ENCODE data around the gene CAPN6. TPM values are rescaled to one million over a fixed set of nuclear protein-coding genes. Genes with fewer than 3 reads are reported as not detected.

The CAPN6 gene
- polyA plus RNA-seq: 7.3 TPM
- long read RNA-seq, donor 1, partial matches to known transcripts: 5 of 5 reads
- long read RNA-seq, donor 1, other reads (novel, unspliced or antisense): 0 of 5 reads
- long read RNA-seq, donor 2, partial matches to known transcripts: 0 of 1 reads
- long read RNA-seq, donor 2, other reads (novel, unspliced or antisense): 0 of 1 reads
- long read RNA-seq, donor 3: 0 reads
- long read RNA-seq, donor 4: 0 reads
- long read RNA-seq, donor 5, partial matches to known transcripts: 5 of 8 reads
- long read RNA-seq, donor 5, other reads (novel, unspliced or antisense): 0 of 8 reads
- long read RNA-seq, donor 6, partial matches to known transcripts: 0 of 1 reads
- long read RNA-seq, donor 6, other reads (novel, unspliced or antisense): 0 of 1 reads
- long read RNA-seq, donor 7, partial matches to known transcripts: 0 of 3 reads
- long read RNA-seq, donor 7, other reads (novel, unspliced or antisense): 0 of 3 reads
- long read RNA-seq, donor 8: 0 reads
- long read RNA-seq, donor 9, partial matches to known transcripts: 0 of 2 reads
- long read RNA-seq, donor 9, other reads (novel, unspliced or antisense): 0 of 2 reads
- long read RNA-seq, donor 10, partial matches to known transcripts: 0 of 1 reads
- long read RNA-seq, donor 10, other reads (novel, unspliced or antisense): 0 of 1 reads
- long read RNA-seq, donor 11: 0 reads

GRCh38 chrX:111270339-111270738 lies at the start of gene CAPN6:
CAPN6 (minus strand) TSS chrX:111270483; CDS start chrX:111263936, 6,547 bp downstream.
- WGBS (ENCODE audit: insufficient coverage, low lambda C conversion rate): no CpG with 5 or more reads among the region's 8 CpGs
- Histone ChIP-seq H3K4me1 (ENCODE audit: control insufficient read depth, insufficient read depth, low read length) (no peaks in the 10 kb centered on the region), H3K27me3 (ENCODE audit: control insufficient read depth, insufficient read depth, low read length) (no peaks in the 10 kb centered on the region), H3K9me3 (ENCODE audit: control insufficient read depth, low read depth, low read length) (no peaks in the 10 kb centered on the region), H3K27ac (ENCODE audit: low read length) (no peak within 1 kb of the TSS), H3K4me3 (ENCODE audit: low read length) (peak within 1 kb of the TSS; percentile 4), H3K36me3 (ENCODE audit: control insufficient read depth, insufficient read depth, low read length) (no peaks in the 10 kb centered on the region)
- no peak for DNase-seq

GRCh38 chrX:111319451-111319850 lies 49.2 kb upstream of the CAPN6 start:
- no peaks in the 10 kb centered on the region for H3K9me3 ChIP-seq (ENCODE audit: control insufficient read depth, low read depth, low read length)
- H3K4me3 ChIP-seq (ENCODE audit: low read length): no peak overlapping the region
- DNase-seq: no peak
- H3K27ac ChIP-seq (ENCODE audit: low read length): no peak overlapping the region
- H3K27me3 ChIP-seq (ENCODE audit: control insufficient read depth, insufficient read depth, low read length): no peaks in the 10 kb centered on the region
- no peaks in the 10 kb centered on the region for H3K4me1 ChIP-seq (ENCODE audit: control insufficient read depth, insufficient read depth, low read length)
- H3K36me3 ChIP-seq (ENCODE audit: control insufficient read depth, insufficient read depth, low read length): no peaks in the 10 kb centered on the region
- no CpG with 5 or more reads among the region's 4 CpGs for WGBS (ENCODE audit: insufficient coverage, low lambda C conversion rate)

- H3K27ac ChIP-seq (ENCODE audit: low read length): no peak overlapping the region
- H3K4me3 ChIP-seq (ENCODE audit: low read length): no peak overlapping the region
- no peak for DNase-seq
- H3K36me3 ChIP-seq (ENCODE audit: control insufficient read depth, insufficient read depth, low read length): no peaks in the 10 kb centered on the region
- no peaks in the 10 kb centered on the region for H3K27me3 ChIP-seq (ENCODE audit: control insufficient read depth, insufficient read depth, low read length)
- no peaks in the 10 kb centered on the region for H3K9me3 ChIP-seq (ENCODE audit: control insufficient read depth, low read depth, low read length)
- no peaks in the 10 kb centered on the region for H3K4me1 ChIP-seq (ENCODE audit: control insufficient read depth, insufficient read depth, low read length)
These were observed 48.6 kb upstream of the CAPN6 start for GRCh38 chrX:111318901-111319300.

GRCh38 chrX:111309083-111309482 lies 38.8 kb upstream of the CAPN6 start:
- no CpG with 5 or more reads among the region's 2 CpGs for WGBS (ENCODE audit: insufficient coverage, low lambda C conversion rate)
- H3K27me3 ChIP-seq (ENCODE audit: control insufficient read depth, insufficient read depth, low read length): no peaks in the 10 kb centered on the region
- no peaks in the 10 kb centered on the region for H3K36me3 ChIP-seq (ENCODE audit: control insufficient read depth, insufficient read depth, low read length)
- no peak overlapping the region for H3K4me3 ChIP-seq (ENCODE audit: low read length)
- DNase-seq: peak in 1 of 2 donors; percentile 1
- H3K4me1 ChIP-seq (ENCODE audit: control insufficient read depth, insufficient read depth, low read length): no peaks in the 10 kb centered on the region
- no peak overlapping the region for H3K27ac ChIP-seq (ENCODE audit: low read length)
- no peaks in the 10 kb centered on the region for H3K9me3 ChIP-seq (ENCODE audit: control insufficient read depth, low read depth, low read length)

GRCh38 chrX:111308039-111308438 lies 37.8 kb upstream of the CAPN6 start:
- no peaks in the 10 kb centered on the region for H3K36me3 ChIP-seq (ENCODE audit: control insufficient read depth, insufficient read depth, low read length)
- WGBS (ENCODE audit: insufficient coverage, low lambda C conversion rate): 100% methylated on average over 1 of the region's 3 CpGs

GRCh38 chrX:111302284-111302683 lies 32.0 kb upstream of the CAPN6 start:
- DNase-seq: no peak
- no peaks in the 10 kb centered on the region for H3K36me3 ChIP-seq (ENCODE audit: control insufficient read depth, insufficient read depth, low read length)
- no peaks in the 10 kb centered on the region for H3K9me3 ChIP-seq (ENCODE audit: control insufficient read depth, low read depth, low read length)
- H3K4me3 ChIP-seq (ENCODE audit: low read length): no peak overlapping the region
- no CpG with 5 or more reads among the region's 2 CpGs for WGBS (ENCODE audit: insufficient coverage, low lambda C conversion rate)
- no peaks in the 10 kb centered on the region for H3K4me1 ChIP-seq (ENCODE audit: control insufficient read depth, insufficient read depth, low read length)
- no peaks in the 10 kb centered on the region for H3K27me3 ChIP-seq (ENCODE audit: control insufficient read depth, insufficient read depth, low read length)
- H3K27ac ChIP-seq (ENCODE audit: low read length): no peak overlapping the region

More at GRCh38 chrX:111308039-111308438, 37.8 kb upstream of the CAPN6 start:
- Histone ChIP-seq H3K4me3 (ENCODE audit: low read length) (no peak overlapping the region), H3K27me3 (ENCODE audit: control insufficient read depth, insufficient read depth, low read length) (no peaks in the 10 kb centered on the region), H3K4me1 (ENCODE audit: control insufficient read depth, insufficient read depth, low read length) (no peaks in the 10 kb centered on the region), H3K9me3 (ENCODE audit: control insufficient read depth, low read depth, low read length) (no peaks in the 10 kb centered on the region), H3K27ac (ENCODE audit: low read length) (no peak overlapping the region)
- DNase-seq: no peak

- Histone ChIP-seq H3K9me3 (ENCODE audit: control insufficient read depth, low read depth, low read length) (no peaks in the 10 kb centered on the region), H3K27me3 (ENCODE audit: control insufficient read depth, insufficient read depth, low read length) (no peaks in the 10 kb centered on the region), H3K36me3 (ENCODE audit: control insufficient read depth, insufficient read depth, low read length) (no peaks in the 10 kb centered on the region), H3K27ac (ENCODE audit: low read length) (no peak overlapping the region), H3K4me1 (ENCODE audit: control insufficient read depth, insufficient read depth, low read length) (no peaks in the 10 kb centered on the region), H3K4me3 (ENCODE audit: low read length) (no peak overlapping the region)
- no peak for DNase-seq
- no CpG with 5 or more reads among the region's 3 CpGs for WGBS (ENCODE audit: insufficient coverage, low lambda C conversion rate)
These were observed 18.6 kb upstream of the CAPN6 start for GRCh38 chrX:111288841-111289240.

GRCh38 chrX:111284631-111285293 lies 14.5 kb upstream of the CAPN6 start:
- Histone ChIP-seq H3K4me3 (ENCODE audit: low read length) (no peak overlapping the region), H3K27me3 (ENCODE audit: control insufficient read depth, insufficient read depth, low read length) (no peaks in the 10 kb centered on the region), H3K9me3 (ENCODE audit: control insufficient read depth, low read depth, low read length) (no peaks in the 10 kb centered on the region), H3K36me3 (ENCODE audit: control insufficient read depth, insufficient read depth, low read length) (no peaks in the 10 kb centered on the region), H3K27ac (ENCODE audit: low read length) (no peak overlapping the region), H3K4me1 (ENCODE audit: control insufficient read depth, insufficient read depth, low read length) (no peaks in the 10 kb centered on the region)
- 20% methylated on average over 2 of the region's 8 CpGs for WGBS (ENCODE audit: insufficient coverage, low lambda C conversion rate)
- no peak for DNase-seq

- H3K4me1 ChIP-seq (ENCODE audit: control insufficient read depth, insufficient read depth, low read length): no peaks in the 10 kb centered on the region
- DNase-seq: no peak
- WGBS (ENCODE audit: insufficient coverage, low lambda C conversion rate): no CpG with 5 or more reads among the region's 2 CpGs
- no peaks in the 10 kb centered on the region for H3K27me3 ChIP-seq (ENCODE audit: control insufficient read depth, insufficient read depth, low read length)
- no peaks in the 10 kb centered on the region for H3K9me3 ChIP-seq (ENCODE audit: control insufficient read depth, low read depth, low read length)
- no peak overlapping the region for H3K4me3 ChIP-seq (ENCODE audit: low read length)
- H3K36me3 ChIP-seq (ENCODE audit: control insufficient read depth, insufficient read depth, low read length): no peaks in the 10 kb centered on the region
- no peak overlapping the region for H3K27ac ChIP-seq (ENCODE audit: low read length)
These were observed 13.2 kb upstream of the CAPN6 start for GRCh38 chrX:111283446-111283845.

GRCh38 chrX:111282991-111283390 lies 12.7 kb upstream of the CAPN6 start:
- WGBS (ENCODE audit: insufficient coverage, low lambda C conversion rate): no CpG with 5 or more reads among the region's 1 CpG
- H3K27ac ChIP-seq (ENCODE audit: low read length): no peak overlapping the region

More at GRCh38 chrX:111282991-111283390, 12.7 kb upstream of the CAPN6 start:
- Histone ChIP-seq H3K9me3 (ENCODE audit: control insufficient read depth, low read depth, low read length) (no peaks in the 10 kb centered on the region), H3K36me3 (ENCODE audit: control insufficient read depth, insufficient read depth, low read length) (no peaks in the 10 kb centered on the region), H3K27me3 (ENCODE audit: control insufficient read depth, insufficient read depth, low read length) (no peaks in the 10 kb centered on the region), H3K4me3 (ENCODE audit: low read length) (no peak overlapping the region), H3K4me1 (ENCODE audit: control insufficient read depth, insufficient read depth, low read length) (no peaks in the 10 kb centered on the region)
- no peak for DNase-seq

Data from large intestine (tissue), 12 donors.